Testis (tissue), 2 donors: ENCODE results near the gene PHLPP1.

Source experiments
- POLR2A ChIP-seq: fragments of 450-650 bp; IDR thresholded peaks from one replicate; pipeline ENCODE4 v1.6.1; 2017; ENCODE audit warnings: antibody characterized with exemption, mild to moderate bottlenecking, moderate library complexity
- TF ChIP-seq, protein P1 (sequence below), 3 experiments: fragments of 450-650 bp in 2 of 3; fragments of 200-600 bp in 1 of 3; sonication (generic) in 1 of 3; IDR thresholded peaks; one replicate each; pipeline ENCODE4 v1.5.1; 2016 to 2019; ENCODE audit warnings: antibody characterized with exemption in 3 of 3, mild to moderate bottlenecking in 2 of 3, moderate library complexity in 1 of 3

DNA sequence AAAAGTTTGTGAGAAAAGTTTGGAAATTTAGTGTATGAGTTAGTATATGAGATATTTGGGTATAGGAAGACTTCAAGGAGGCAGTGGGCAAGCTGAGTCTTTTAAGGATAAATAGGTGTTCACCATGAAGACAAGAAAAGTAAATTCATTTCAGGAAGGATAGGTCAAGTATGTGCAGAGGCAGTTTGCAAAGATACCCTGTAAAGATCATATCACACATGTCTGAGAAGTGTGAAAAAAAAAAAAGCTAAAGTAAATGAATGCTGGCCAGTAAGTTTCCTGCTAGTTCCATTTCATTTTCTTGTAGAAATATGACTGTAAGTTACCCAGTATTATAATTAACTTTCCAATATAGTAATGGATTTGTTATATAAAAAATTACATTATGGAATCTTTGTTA lies 131.0 kb downstream of the PHLPP1 start:
- TF ChIP-seq, protein P1, sequence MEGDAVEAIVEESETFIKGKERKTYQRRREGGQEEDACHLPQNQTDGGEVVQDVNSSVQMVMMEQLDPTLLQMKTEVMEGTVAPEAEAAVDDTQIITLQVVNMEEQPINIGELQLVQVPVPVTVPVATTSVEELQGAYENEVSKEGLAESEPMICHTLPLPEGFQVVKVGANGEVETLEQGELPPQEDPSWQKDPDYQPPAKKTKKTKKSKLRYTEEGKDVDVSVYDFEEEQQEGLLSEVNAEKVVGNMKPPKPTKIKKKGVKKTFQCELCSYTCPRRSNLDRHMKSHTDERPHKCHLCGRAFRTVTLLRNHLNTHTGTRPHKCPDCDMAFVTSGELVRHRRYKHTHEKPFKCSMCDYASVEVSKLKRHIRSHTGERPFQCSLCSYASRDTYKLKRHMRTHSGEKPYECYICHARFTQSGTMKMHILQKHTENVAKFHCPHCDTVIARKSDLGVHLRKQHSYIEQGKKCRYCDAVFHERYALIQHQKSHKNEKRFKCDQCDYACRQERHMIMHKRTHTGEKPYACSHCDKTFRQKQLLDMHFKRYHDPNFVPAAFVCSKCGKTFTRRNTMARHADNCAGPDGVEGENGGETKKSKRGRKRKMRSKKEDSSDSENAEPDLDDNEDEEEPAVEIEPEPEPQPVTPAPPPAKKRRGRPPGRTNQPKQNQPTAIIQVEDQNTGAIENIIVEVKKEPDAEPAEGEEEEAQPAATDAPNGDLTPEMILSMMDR (IDR thresholded peaks at IDR 0.05), result no peak
- no peak for TF ChIP-seq POLR2A
